ENCODE results near the gene HBEGF.
"Not testable (repeated sequence)": the region's sequence is repeated elsewhere in the genome, so short reads cannot be mapped to it uniquely, and the experiment has no call there.

The HBEGF gene

DNA sequence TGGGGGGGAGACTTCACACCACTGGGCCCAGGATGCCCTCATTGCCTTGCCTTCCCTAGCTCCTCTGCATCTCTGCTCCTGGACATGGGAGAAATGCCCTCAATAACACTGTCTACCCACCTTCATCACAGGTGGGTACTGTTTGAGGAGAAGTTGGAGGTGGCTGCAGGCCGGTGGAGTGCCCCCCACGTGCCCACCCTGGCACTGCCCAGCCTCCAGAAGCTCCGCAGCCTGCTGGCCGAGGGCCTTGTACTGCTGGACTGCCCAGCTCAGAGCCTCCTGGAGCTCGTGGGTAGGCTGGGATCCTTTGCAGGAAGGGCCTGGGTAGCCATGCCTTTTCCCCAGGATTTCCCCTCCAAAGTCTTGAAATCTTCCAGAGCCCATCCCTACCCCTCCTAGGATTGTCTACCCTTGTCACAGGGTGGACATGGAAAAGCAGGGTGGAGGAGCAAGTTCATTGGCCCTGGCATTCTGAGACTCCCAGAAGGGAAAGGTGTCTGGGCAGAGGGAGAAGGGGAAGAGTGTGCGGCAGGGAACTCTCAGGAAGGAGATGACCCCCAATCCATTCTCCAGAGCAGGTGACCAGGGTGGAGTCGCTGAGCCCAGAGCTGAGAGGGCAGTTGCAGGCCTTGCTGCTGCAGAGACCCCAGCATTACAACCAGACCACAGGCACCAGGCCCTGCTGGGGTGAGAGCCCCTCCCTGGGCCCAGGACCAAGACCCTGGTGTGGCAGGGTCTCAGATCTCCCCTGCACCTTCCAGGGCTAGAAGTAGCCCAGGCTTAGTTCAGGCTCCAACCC is 14.5 kb upstream of the HBEGF start:
- no peak for DNase-seq (ENCODE audit: low read depth in 2 of 2)

DNA sequence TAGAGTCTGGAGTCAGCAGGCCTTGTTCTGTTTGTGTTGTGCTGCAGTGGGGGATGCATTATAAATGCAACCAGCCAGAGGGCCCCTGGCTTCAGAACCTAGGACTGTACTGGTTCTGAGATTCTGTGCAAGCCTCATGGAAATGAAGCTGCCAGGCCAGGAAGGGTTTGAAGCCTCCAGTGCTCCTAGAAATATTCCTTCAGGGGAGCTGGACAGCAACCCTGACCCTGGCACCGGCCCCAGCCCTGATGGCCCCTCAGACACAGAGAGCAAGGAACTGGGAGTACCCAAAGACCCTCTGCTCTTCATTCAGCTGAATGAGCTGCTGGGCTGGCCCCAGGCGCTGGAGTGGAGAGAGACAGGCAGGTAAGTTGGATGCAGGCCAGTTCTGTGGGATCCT is 13.7 kb upstream of the HBEGF start, which contains the start of gene SLC4A9:
Gene SLC4A9 (plus strand): TSS at position 94 of the 400 bp plus-strand sequence. CDS start 43 bp downstream, at position 137.
- DNase-seq (ENCODE audit: low read depth in 2 of 2): no peak

DNA sequence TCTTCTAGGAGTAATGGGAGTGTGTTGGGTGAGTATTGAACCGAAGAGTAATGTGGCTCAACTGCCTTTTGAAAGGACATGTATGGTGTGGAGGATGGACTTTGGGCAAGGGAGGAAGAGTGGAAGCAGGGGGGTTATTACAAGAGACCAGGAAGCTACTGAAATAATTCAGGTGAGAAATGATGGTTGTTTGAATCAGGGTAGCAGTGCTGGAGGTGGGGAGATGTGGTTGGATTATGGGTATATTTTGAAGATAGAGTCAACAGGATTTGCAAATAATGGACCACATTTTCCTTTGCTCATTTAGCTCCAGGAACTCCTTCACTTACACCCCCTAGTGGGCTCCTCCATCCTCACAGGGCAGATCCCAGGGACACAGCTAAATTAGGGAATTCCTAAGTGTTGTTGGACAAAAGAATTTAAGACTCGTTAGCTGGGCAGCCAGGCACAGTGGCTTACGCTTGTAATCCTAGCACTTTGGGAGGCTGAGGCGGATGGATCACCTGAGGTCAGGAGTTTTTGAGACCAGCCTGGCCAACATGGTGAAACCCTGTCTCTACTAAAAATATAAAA is 12.4 kb upstream of the HBEGF start:
- DNase-seq (ENCODE audit: low read depth in 2 of 2): no peak

DNA sequence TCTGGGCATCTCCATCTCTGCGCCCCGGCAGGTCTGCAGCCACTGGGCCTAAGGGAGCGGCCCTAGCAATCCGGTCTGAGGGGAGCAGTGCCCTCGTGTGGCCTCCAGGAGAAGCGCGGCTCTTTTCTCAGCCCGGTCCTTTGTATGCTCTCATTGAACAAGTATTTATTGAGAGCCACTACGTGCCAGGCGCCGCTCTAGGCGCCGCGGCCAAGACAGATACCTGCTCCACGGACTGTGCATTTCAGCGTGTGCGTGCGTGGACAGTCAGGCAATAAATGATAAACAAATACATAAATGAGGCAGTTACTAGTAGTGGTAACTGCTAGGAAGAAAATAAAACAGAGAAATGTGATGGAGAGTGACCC is 11.3 kb upstream of the HBEGF start:
- DNase-seq (ENCODE audit: low read depth in 2 of 2): peak; percentile 51 to 52

DNA sequence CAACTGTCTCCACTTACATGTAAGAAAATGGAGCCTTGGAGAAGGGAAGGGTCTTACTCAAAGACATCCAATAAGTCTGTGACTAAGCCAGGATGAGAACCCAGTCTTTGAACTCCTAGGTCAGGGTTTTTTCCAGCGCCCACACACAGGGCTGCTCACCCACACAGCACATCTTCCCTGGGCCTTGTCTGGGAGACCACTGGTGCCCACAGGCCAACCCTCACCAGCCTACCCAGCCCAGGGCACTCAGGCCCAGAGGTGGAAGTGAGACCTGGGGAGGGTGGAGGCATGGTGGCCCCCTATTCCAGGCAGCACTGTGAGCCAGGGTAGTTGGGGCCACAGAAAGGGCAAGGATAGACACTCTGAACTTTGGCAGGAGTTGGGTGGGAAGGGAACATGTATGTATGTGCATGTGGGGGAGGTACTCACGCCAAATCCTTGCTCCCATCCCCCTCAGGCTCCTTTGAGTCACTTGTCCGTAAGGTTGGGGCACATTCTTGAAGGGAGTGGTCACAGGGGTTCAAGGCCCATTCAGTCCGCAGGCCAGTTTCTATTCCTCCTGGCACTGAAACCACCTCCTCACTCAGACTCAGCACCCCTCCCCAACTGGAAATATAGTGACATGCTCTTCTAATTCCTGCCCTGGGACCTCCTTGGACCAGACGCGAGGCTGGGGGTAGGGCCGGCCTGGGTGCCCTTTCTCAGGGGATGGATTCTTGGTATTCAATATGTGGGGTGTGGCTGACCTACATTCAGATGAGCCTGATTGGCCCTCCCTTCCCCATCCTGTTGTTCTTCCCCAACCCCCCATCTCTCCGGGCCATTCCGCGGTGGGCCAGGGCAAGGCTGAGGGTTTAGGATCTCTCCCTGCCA is 10.7 kb upstream of the HBEGF start:
- DNase-seq (ENCODE audit: low read depth in 2 of 2): no peak

DNA sequence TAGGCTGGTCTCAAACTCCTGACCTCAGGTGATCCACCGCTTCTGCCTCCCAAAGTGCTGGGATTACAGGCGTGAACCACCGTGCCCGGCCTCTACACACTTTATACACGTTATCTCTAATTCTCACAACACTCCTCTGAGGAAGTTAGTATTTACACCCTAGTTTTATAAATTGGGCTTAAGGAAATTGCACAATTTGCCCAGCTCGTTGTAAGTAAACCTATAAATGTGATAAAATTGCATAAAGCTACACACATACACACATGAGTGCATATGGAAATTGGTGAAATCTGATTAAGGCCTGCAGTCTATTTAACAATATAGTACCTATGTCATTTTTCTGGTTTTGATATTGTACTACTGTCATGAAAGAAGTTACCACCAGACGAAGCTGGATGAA is 9.1 kb upstream of the HBEGF start:
- no peak for DNase-seq (ENCODE audit: low read depth in 2 of 2)

DNA sequence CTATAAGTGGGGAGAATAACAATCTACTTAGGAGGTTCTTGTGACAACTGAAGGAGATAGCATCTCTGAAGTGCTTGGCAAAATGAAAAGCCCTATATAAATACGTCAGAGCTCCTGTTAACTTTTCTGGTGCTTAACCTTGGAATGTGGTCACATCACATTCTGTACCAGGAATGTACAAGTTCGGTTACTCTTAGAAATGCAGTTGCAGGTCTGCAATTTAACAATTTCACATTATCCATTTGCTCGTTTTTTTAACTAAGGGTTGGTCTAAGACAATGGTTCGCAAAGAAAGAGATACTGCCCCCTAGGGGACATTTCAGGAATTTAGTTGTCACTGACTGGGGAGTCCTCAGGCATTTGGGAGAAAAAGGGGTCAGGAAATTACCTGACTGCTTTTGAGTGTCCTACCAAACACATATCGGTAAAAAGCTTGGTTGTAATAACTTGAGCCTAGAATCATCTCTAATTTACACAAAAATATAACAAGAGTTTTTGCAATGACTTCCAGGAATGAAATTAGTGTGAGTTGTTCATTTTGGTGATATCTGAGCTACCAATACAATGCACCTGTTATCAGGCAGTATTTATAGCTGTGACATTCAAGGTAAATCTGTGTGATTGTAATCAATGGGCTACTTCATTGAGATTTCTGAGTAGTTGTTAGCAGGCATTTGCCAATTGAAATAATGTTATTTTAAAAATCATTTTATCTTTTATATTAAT is 5.4 kb upstream of the HBEGF start:
- DNase-seq (ENCODE audit: low read depth in 2 of 2): no peak

DNA sequence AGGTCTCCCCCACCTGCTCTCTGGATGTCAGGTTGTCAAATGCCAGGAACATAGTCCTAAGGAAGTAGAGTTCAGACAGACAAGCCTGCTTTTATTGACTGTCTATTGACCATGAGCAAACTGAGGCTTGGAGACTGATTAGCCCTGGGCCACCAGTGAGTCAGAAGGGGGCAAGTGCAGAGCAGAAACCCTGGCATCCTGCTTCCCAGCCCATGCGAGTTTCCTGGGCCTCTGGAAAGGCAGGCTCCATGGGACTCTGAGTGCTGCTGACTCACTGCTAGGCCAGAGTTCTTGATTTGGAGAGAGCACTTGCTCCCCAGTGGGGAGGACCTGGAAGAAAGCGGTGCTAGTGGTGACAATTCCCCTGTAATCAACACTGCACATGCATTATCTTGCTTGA is 2.8 kb upstream of the HBEGF start:
- no peak for DNase-seq (ENCODE audit: low read depth in 2 of 2)

DNA sequence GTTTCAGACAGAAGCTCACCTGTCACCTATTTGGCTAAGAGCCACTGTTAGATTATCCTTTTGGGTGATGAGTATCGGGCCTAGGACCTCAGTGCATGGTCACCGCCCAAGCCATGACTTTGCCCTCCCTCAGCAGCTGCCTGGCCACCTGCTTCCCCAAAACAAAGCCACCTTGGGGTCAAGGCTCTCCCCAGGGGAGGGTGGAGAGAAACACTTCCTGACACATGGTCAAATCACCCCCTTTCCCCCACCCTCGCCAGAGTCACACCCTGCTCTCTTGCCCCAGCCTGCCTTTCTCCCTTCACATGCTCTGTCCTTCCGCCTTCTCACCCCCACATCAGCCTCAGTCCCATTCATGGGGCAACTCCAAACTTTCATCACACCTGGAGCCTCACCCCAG is 1.7 kb upstream of the HBEGF start:
- no peak for DNase-seq (ENCODE audit: low read depth in 2 of 2)

DNA sequence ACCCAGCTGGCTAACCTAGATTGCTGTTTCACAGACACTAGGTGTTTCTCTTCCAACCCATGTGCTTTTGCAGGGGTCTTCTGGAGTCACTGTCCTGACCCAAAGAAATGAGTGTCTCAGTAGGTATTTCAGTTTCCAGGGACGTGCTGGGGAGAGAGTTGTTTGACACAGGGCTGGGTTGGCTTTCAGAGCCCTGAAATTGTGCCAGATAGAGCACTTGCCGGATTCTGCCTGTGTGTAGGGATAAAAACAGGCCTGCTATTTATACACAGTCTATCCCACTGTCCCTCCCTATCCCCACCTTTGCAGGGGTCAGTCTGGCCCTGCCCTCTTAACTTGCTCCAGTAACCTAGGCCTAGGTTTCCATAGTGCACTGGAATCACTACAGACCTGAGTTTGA is 957 bp upstream of the HBEGF start:
- no peak for DNase-seq (ENCODE audit: low read depth in 2 of 2)

DNA sequence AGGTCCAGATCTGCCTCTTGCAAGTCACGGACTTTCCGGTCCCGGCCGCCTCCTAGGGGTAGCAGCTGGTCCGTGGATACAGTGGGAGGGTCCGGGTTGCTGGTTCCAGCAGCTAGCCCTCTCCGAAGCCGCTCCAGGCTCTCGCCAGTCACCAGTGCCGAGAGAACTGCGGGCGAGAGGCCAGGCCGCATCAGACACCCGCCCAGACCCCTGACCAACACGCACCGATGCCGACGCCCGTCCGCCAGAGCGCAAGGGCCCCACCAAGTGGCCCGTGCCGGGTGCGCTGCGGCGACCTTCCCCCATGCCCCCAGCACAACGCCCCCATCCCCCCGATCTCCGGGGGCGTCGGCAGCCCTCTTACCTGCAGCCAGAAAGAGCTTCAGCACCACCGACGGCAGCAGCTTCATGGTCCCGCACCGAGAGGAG is 470 bp downstream of the HBEGF start:
- DNase-seq (ENCODE audit: low read depth in 2 of 2): no peak

DNA sequence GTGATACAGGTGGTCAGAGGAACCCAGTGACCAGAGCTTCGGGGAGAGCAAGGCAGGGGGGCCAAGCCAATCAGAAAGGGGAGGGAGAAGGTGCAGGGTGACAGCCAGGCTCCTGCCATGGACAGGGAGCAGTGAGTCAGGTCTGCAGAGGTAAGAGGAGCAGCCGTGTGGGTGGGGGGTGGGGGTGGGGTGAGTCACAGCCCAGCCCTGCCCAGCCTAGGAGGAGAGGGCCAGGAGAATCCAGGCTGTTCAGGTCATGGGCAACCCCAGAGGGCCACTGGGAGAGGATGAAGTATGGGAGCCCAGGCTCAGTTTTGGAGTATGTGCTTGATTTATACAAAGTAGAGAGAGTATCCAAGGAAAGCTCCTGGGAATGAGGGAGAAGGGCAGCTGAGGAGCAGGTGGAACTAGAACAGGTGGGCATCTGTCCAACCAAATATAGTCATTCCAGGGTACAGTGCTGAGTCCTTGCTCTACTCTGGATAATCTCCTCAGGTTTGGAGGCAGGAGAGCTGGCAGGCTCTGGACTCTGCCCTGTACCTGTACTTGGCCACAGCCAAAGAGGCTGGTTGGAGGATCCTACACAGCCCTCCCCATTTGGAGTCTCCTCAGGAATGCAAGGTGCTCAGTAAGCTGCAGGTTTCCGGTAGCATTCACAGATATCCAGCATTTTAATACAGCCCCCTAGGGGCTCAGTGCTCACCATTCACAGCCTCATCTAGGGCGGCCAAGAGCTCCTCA is 1.6 kb downstream of the HBEGF start:
- no peak for DNase-seq (ENCODE audit: low read depth in 2 of 2)

DNA sequence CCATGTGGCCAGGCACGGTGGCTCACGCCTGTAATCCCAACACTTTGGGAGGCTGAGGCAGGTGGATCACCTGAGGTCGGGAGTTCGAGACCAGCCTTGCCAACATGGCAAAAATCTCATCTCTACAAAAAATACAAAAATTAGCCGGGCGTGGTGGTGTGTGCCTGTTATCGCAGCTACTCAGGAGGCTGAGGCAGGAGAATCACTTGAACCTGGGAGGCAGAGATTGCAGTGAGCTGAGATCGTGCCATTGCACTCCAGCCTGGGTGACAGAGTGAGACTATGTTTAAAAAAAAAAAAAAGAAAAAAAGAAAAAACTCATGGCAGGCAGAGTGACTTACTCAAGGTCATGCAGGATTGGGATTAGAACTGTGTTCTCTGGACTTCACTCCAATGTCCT is 2.6 kb downstream of the HBEGF start:
- not testable (repeated sequence) for DNase-seq (ENCODE audit: low read depth in 2 of 2)

DNA sequence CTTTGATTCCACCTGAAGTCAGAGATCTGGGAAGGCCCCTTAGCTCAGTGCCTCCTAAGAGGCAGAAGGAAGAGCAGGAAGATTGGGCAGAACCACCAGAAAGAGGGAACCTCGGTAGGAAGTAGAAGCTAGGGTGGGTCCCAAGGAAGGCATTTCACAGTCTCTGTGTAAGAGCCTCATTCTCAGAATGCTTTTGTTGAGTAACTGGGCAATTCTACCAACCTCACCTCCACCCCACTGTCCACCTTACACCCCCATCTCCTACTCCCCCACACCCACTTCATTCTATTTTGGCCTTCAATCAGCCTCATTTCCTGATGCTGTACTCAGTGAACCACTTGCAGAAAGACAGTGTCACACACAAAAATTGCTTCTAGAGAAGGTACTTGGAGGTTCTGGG is 3.5 kb downstream of the HBEGF start:
- no peak for DNase-seq (ENCODE audit: low read depth in 2 of 2)

DNA sequence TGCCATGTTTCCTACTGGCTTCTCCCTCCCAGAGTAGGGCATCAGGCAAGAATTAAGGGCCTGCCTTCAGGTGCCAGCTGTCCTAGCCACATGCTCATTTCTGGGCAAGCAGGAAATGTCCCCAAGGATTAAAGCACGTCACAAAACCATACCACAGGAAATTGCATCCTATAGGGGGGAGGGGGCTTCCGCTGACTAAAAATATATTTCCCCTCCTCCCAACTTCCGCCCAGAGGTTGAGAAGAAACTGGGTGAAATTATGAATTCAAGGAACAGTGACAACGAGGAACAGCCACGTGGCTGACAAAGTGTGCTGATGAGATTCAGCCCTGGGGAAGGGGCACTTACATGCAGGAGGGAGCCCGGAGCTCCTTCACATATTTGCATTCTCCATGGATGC is 4.1 kb downstream of the HBEGF start:
- no peak for DNase-seq (ENCODE audit: low read depth in 2 of 2)

DNA sequence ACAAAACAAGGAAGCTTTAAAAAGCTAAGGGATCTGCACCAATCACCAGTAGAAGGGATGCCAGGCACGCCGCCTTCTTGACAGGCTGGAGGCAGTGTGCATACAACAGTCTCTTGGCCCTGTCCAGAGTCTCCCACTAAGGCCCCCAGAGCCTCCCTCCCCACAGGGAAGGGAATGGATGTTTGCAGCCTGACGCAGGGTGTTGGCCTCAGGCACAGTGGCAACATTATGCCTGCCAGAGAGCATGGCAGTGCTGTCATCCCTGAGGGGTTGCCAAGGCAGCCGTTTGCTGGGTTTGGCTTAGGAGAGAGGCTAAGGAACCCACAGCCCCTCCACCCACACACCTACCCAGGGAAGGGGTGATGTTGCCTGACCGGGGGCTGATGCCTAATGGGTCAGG is 4.8 kb downstream of the HBEGF start:
- DNase-seq (ENCODE audit: low read depth in 2 of 2): no peak

DNA sequence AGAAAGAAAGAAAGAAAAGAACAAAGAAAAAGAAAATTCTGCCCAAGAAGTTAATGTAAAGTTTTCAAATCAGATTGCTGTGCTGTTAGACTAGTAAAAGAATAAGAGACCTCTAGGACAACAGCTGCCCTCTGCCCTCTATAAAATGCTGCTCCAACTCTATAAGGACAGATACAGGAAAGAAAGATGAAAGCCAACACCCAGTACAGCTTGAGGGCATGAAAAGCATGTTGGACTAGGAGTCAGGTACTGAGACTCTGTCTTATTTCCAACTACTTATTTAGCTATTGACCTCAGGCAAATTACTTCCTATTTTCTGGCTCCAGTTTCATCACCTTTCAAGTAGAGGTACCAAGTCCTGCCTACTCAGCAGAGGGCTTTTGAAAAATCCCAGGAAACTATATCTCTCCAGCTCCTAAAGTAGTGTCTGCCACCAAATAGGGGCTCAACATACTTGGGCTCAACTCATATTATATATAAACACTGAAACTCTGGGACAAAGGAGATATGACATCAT is 5.7 kb downstream of the HBEGF start:
- no peak for DNase-seq (ENCODE audit: low read depth in 2 of 2)

DNA sequence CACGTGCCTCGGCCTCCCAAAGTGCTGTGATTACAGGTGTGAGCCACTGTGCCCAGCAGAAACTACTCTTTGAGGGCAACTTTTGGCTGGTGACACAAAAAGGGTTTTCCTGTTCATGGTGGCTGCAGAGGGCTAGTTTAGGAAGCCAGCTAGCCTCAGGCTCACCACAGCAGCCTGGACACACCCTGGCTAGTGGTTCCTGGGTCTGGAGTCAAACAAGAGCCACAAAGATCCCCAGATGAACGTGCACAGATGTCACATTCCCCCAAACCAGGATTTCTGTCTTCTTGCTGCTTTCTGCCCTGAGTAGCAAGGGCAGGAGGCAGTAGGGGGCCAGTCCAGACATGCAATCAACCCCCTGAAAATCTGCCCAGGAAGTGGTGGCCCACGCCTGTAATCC is 6.8 kb downstream of the HBEGF start:
- no peak for DNase-seq (ENCODE audit: low read depth in 2 of 2)

DNA sequence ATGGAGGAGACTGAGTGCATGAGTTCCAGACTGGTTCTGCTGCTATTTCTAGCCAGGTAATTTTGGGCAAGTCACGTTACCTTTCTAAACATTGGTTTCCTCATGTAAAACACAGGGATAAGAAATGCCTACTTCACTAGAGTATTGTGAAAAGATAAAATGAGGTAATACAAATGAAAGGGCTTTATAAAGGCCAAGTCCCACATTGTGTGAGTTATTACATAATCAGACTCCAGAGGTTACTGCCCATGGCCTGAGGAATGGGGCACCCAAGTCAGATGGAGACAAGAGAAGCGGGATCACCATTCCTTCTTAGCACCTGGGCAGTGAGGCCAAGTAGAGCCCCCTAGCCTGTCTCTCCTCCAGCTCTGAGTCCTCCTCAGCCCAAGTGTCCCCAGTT is 7.5 kb downstream of the HBEGF start:
- no peak for DNase-seq (ENCODE audit: low read depth in 2 of 2)

DNA sequence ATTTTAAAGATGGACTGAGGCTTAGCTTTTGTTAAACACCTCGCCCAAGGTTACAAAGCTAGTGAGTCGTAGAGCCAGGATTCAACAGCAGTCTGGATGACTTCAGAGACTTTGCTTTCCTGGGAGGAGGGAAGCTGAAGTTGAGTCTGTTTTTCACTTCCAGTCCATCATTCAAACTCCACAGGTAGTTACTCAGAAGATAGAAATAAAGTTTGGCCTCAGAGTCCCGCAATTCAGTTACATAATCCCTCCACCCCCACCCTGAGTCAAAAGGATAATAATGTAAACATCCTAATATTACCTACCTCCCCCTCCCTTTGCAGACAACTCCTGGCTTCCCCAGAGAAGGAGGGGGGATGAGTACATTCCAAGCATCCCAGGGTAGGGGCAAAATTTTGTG is 8.1 kb downstream of the HBEGF start:
- DNase-seq (ENCODE audit: low read depth in 2 of 2): no peak

DNA sequence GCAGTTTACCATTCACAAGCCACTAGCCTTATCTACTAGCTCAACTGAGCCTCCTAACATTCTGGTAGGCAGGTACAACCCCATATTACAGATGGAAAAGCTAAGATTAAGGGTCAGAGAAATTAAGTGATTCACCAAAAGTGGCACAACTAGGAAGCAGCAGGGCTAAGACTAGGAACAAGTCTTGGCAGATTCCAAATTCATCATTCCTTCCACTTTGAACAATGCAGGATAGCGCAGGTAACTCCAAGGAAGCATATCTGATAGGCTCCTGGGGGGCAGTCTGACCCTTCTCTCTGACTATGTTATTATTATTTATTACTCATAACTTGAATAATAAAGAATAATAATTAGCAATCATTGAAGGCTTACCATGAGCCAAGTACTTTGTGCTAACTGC is 8.5 kb downstream of the HBEGF start:
- no peak for DNase-seq (ENCODE audit: low read depth in 2 of 2)

Data from fibroblast of skin of left biceps (primary cell).